Esophagus squamous epithelium (tissue), 5 donors: Measurements from ENCODE around the gene TMEM165. TPM values are rescaled to one million over a fixed set of nuclear protein-coding genes. Genes with fewer than 3 reads are reported as not detected.

Source experiments
- DNase-seq: peaks from one replicate; lab custom pipeline; 2025; lab: John Stamatoyannopoulos, UW
- H3K27ac ChIP-seq, 4 donors: fragments of 200-600 bp; sonication (generic); one replicate each; pipeline ENCODE4 v1.5.1; 2016 to 2019; ENCODE audit warnings: mild to moderate bottlenecking in 1 of 4
- H3K27me3 ChIP-seq, 4 donors: fragments of 200-600 bp; sonication (generic); 1 replicate in 3 of 4; 2 replicates in 1 of 4; pipeline versions ENCODE4 v1.5.1 to v1.6.0; 2017 to 2021; ENCODE audit warnings: antibody characterized with exemption in 1 of 4
- H3K36me3 ChIP-seq, 3 donors: fragments of 200-600 bp; sonication (generic); one replicate each; pipeline ENCODE4 v1.5.1; 2016 to 2019
- H3K4me1 ChIP-seq, 3 donors: fragments of 200-600 bp; sonication (generic); one replicate each; pipeline ENCODE4 v1.5.1; 2017 to 2019
- H3K4me3 ChIP-seq, 4 donors: fragments of 200-600 bp; sonication (generic); 1 replicate in 3 of 4; 2 replicates in 1 of 4; pipeline ENCODE4 v1.5.1; 2016 to 2019; ENCODE audit warnings: mild to moderate bottlenecking in 2 of 4, moderate library complexity in 1 of 4
- H3K9me3 ChIP-seq, 3 donors: fragments of 200-600 bp; sonication (generic); one replicate each; pipeline ENCODE4 v1.5.1; 2016 to 2019
- POLR2A ChIP-seq, 4 donors: fragments of 450-650 bp; IDR thresholded peaks; one replicate each; pipeline ENCODE4 v1.6.1; 2017; ENCODE audit warnings: antibody characterized with exemption in 4 of 4, mild to moderate bottlenecking in 4 of 4, moderate library complexity in 3 of 4
- WGBS, 2 donors: methylation state at CpG; one replicate each; pipeline ENCODE4 v1.1.5; 2018; 5-methylcytosine and 5-hydroxymethylcytosine counted together
- intact Hi-C: fragments of 100-400 bp; cut with DNase I; formaldehyde crosslinking; loops from one replicate; pipeline ENCODE4 v1.15.0; 2022
- total RNA-seq, 4 donors: library from RNA; depleted of rRNA; stranded (reverse); fragments of >200 nt; gene quantifications; one replicate each; pipeline ENCODE4 v1.1.0, GENCODE V29; 2016
- TF ChIP-seq, protein P1 (sequence below), 6 experiments: fragments of 450-650 bp in 4 of 6; fragments of 200-600 bp in 2 of 6; sonication (generic) in 2 of 6; IDR thresholded peaks; one replicate each; pipeline ENCODE4 v1.5.1; 2016 to 2019; ENCODE audit warnings: antibody characterized with exemption in 6 of 6, mild to moderate bottlenecking in 4 of 6, moderate library complexity in 4 of 6
- donor health status: DM: yes; HTN: yes; CAD: no.

TMEM165 gene
- total RNA-seq, result 100 to 1,000 TPM; 136 to 276 (median 179) TPM

DNA sequence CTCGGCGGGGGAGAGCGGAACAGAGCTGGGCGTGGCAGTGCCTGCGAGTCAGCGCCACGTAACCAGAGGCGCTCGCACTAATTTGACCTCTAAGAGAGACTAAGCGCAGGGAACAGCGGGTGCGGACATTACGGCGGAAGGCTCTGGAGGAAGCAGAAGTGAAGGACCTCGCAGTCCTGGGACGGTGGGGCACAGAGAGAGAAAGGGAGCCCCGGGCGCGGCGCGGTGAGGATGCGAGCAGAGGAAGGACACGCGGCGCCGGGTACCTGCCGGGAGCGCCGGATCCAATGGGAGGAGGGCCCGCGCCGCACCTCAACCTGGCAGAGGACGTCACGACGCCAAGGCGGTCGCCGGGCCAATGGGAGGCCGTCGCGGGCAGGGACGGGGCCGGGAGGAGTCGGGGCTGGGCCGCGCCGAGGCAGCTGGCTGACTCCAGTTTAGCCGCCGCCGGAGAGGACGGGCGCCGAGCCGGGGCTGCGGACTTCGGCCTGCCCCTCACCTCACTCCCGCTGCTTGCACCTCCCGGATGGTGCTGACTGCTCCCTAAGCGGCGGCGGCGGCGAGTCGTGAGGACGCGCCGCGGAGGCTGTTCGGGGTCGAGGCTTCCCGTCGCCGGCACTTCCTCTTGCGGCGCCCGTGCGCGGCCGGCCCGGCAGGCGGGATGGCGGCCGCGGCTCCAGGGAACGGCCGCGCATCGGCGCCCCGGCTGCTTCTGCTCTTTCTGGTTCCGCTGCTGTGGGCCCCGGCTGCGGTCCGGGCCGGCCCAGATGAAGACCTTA lies at the start of gene TMEM165:
Gene TMEM165 (plus strand): TSS at position 429 of the 779 bp plus-strand sequence. CDS start 233 bp downstream, at position 662.
- DNase-seq, result peak; percentile 71
- WGBS, 2 donors, result 0 to 1% methylated on average over 18 to 26 of the region's 95 CpGs
- TF ChIP-seq POLR2A (IDR thresholded peaks at IDR 0.05), result peak in 3 of 4 donors; percentile 97 to 99 (median 98)
- TF ChIP-seq, protein P1, sequence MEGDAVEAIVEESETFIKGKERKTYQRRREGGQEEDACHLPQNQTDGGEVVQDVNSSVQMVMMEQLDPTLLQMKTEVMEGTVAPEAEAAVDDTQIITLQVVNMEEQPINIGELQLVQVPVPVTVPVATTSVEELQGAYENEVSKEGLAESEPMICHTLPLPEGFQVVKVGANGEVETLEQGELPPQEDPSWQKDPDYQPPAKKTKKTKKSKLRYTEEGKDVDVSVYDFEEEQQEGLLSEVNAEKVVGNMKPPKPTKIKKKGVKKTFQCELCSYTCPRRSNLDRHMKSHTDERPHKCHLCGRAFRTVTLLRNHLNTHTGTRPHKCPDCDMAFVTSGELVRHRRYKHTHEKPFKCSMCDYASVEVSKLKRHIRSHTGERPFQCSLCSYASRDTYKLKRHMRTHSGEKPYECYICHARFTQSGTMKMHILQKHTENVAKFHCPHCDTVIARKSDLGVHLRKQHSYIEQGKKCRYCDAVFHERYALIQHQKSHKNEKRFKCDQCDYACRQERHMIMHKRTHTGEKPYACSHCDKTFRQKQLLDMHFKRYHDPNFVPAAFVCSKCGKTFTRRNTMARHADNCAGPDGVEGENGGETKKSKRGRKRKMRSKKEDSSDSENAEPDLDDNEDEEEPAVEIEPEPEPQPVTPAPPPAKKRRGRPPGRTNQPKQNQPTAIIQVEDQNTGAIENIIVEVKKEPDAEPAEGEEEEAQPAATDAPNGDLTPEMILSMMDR (IDR thresholded peaks at IDR 0.05), result peak in 1 of 6 experiments; percentile 3
- H3K4me3 ChIP-seq, result peak within 1 kb of the TSS; percentile 75 to 99 (median 96)
- H3K36me3 ChIP-seq, result peaks cover 0 to 4% (median 0%) of the 10 kb centered on the region in 3 donors
- no peaks in the 10 kb centered on the region for H3K27me3 ChIP-seq
- intact Hi-C loops, result loop anchor here (5.0 kb wide), 1 partner anchor 48 kb away; the partner anchor contains the start of gene SRD5A3
- peak within 1 kb of the TSS; percentile 96 to 100 (median 100) for H3K27ac ChIP-seq
- no peaks in the 10 kb centered on the region for H3K9me3 ChIP-seq
- peaks cover 14 to 41% (median 18%) of the 10 kb centered on the region in 3 donors for H3K4me1 ChIP-seq

DNA sequence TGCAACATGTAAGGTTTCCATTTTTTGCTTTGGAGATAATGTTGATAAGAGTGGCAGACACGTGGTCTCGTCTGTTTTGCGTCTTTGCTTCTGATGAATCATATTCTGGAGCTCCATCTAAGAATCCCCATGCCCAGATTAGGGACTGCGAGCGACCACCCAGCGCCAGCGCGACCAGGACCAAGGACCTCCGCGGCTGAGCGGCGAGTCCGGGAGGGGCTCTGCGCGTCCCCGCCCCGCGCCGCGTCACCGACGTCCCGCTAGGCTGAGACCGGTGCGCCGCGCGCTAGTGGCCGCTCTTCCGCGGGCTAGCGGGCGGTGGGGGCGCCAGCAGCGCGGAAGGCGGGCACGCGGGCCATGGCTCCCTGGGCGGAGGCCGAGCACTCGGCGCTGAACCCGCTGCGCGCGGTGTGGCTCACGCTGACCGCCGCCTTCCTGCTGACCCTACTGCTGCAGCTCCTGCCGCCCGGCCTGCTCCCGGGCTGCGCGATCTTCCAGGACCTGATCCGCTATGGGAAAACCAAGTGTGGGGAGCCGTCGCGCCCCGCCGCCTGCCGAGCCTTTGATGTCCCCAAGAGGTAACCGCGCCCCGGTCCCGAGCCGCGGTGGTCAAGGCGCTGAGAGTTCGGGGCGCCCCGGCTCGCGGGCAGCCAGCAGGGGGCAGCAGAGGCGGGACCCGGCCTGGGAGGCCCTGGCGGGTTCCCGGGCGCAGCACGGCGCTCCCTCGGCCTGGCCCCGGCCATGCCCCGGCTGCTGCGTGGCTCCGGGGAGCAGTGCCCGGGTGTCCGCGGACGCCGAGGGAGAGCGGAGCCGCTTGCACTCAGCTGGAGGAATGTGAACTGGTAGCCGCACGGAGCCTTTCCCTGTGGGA lies 49.5 kb upstream of the TMEM165 start, which contains the start of gene SRD5A3:
Gene SRD5A3 (plus strand): TSS at position 263 of the 871 bp plus-strand sequence. CDS start 95 bp downstream, at position 358.
- Histone ChIP-seq H3K27me3 (no peaks in the 10 kb centered on the region), H3K36me3 (no peaks in the 10 kb centered on the region), H3K4me1 (peaks cover 14 to 39% (median 18%) of the 10 kb centered on the region in 3 donors), H3K9me3 (no peaks in the 10 kb centered on the region), H3K27ac (peak within 1 kb of the TSS; percentile 93 to 97 (median 95)), H3K4me3 (peak within 1 kb of the TSS; percentile 67 to 83 (median 80))
- 0% methylated on average over 5 to 6 of the region's 95 CpGs for WGBS, 2 donors
- peak; percentile 24 for DNase-seq
- intact Hi-C loops, result loop anchor here (5.0 to 10.0 kb wide), 3 partner anchors 51 to 201 kb away; partner anchors contain the start of genes CLOCK and TMEM165
- TF ChIP-seq, protein P1 (IDR thresholded peaks at IDR 0.05), result peak; percentile 87 to 98 (median 96)
- peak in 2 of 4 donors; percentile 31 to 76 for TF ChIP-seq POLR2A (IDR thresholded peaks at IDR 0.05)

DNA sequence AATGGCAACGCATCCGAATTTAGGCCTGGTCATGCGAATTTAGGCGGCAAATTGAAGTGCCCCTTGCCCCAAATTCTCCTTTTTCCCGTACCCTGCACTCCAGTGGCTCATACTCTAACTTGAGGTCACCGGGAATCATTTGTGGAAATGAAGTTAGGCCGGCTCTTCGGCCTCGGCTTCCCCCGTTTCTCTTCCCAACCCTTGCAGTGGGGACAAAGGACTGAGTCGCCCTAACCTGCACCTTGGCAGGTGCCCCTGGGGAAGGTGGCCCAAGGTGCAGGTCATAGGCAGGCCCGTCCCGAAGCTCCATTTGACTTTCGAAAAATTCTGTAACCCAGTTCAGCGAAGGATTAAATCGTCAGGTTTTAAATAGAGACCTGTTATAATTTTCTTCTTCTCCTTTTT lies 48.9 kb upstream of the TMEM165 start:
- Histone ChIP-seq H3K4me3 (peak overlapping the region; percentile 67 to 83 (median 80)), H3K36me3 (no peaks in the 10 kb centered on the region), H3K27me3 (no peaks in the 10 kb centered on the region), H3K9me3 (no peaks in the 10 kb centered on the region), H3K27ac (peak overlapping the region; percentile 93 to 97 (median 95)), H3K4me1 (peaks cover 18 to 46% (median 19%) of the 10 kb centered on the region in 3 donors)
- 8 to 34% methylated on average over 8 to 9 of the region's 16 CpGs for WGBS, 2 donors
- intact Hi-C loops, result loop anchor here (5.0 to 10.0 kb wide), 3 partner anchors 50 to 200 kb away; partner anchors contain the start of genes CLOCK and TMEM165
- no peak for TF ChIP-seq POLR2A (IDR thresholded peaks at IDR 0.05)
- TF ChIP-seq, protein P1 (IDR thresholded peaks at IDR 0.05), result no peak
- no peak for DNase-seq

GRCh38 chr4:55347610-55348228 lies 48.0 kb upstream of the TMEM165 start:
- Histone ChIP-seq H3K4me1 (peaks cover 18 to 51% (median 22%) of the 10 kb centered on the region in 3 donors), H3K27ac (peak overlapping the region; percentile 93 to 97 (median 95)), H3K27me3 (no peaks in the 10 kb centered on the region), H3K4me3 (peak overlapping the region in 1 of 4 donors; percentile 81), H3K9me3 (no peaks in the 10 kb centered on the region), H3K36me3 (no peaks in the 10 kb centered on the region)
- 64 to 82% methylated on average over 3 of the region's 3 CpGs for WGBS, 2 donors
- intact Hi-C loops, result loop anchor here (5.0 to 10.0 kb wide), 3 partner anchors 50 to 200 kb away; partner anchors contain the start of genes CLOCK and TMEM165
- TF ChIP-seq, protein P1 (IDR thresholded peaks at IDR 0.05), result peak in 1 of 6 experiments; percentile 25
- TF ChIP-seq POLR2A (IDR thresholded peaks at IDR 0.05), result no peak
- DNase-seq, result no peak
